Muscle of leg (tissue), 11 donors: Measurements from ENCODE around the gene KLHL21. TPM values are rescaled to one million over a fixed set of nuclear protein-coding genes. Genes with fewer than 3 reads are reported as not detected.
A peak's percentile ranks its signal among the peaks of the same experiment; 100 is the strongest.

Experiments
- DNase-seq: peaks from one replicate; pipeline ENCODE4 v3.0.0; 2013
- H3K27ac ChIP-seq: one replicate; pipeline ENCODE4 v1.5.1; 2013; ENCODE audit warnings: mild to moderate bottlenecking, low read length, control low read depth
- H3K27me3 ChIP-seq: one replicate; pipeline ENCODE4 v1.6.1; 2013; ENCODE audit warnings: low read length; ENCODE audit not compliant: control insufficient read depth, insufficient read depth
- H3K36me3 ChIP-seq: one replicate; pipeline ENCODE4 v1.6.1; 2013; ENCODE audit warnings: low read length; ENCODE audit not compliant: control insufficient read depth, insufficient read depth
- H3K4me1 ChIP-seq: one replicate; pipeline ENCODE4 v1.6.1; 2013; ENCODE audit warnings: low read length; ENCODE audit not compliant: control insufficient read depth, insufficient read depth
- H3K4me3 ChIP-seq: one replicate; pipeline ENCODE4 v1.5.1; 2013; ENCODE audit warnings: low read length, control low read depth
- H3K9me3 ChIP-seq: replicated peaks from 2 replicates; pipeline ENCODE4 v1.6.1; 2013; ENCODE audit warnings: low read depth, low read length; ENCODE audit not compliant: control insufficient read depth
- whole genome bisulfite sequencing: methylation state at CpG from one replicate; pipeline ENCODE4 v1.1.5; 2013; ENCODE audit warnings: missing lambda C conversion rate; ENCODE audit not compliant: insufficient coverage; 5-methylcytosine and 5-hydroxymethylcytosine counted together
- polyA plus RNA-seq, 8 donors: library from polyadenylated mRNA; unstranded; fragments of 120-200 nt; gene quantifications; one replicate each; pipeline versions ENCODE4 v1.2.1 to v1.2.3, GENCODE V29; 2013; ENCODE audit warnings: inconsistent platforms in 1 of 8, low replicate concordance in 1 of 8; ENCODE audit not compliant: insufficient read length in 8 of 8, insufficient read depth in 1 of 8
- total RNA-seq: library from RNA; stranded (reverse); fragments of 120-200 nt; gene quantifications from one replicate; pipeline ENCODE4 v1.2.4, GENCODE V29; 2013

The KLHL21 gene
- total and polyA plus RNA-seq, 9 donors: 27.7 to 49.3 (median 38.1) TPM

DNA sequence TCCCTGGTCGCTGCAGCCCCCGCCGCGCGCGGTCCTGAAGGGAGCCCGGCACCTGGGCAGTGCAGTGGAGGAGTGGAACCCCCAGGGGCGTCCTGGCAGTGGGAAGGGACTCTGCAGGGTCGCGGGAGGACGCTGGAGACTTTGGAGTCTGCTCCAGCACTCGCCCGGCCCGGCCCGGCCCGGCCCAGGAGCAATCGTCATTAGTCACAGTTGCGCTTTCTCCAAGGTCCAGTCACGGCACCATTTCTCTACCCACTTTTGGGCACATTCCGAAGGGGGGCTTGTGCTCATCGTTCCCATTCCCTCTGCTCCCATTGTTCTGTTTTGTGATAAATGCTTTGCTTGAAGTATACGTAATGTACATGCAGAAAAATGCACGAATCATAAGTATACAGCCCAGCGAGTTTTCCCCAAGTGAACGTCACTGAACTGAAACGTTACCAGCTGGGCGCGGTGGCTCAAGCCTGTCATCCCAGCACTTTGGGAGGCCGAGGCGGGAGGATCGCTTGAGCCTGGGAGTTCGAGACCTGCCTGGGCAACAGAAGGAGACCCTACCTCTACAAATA, 23.0 kb upstream of the KLHL21 start:
- peak; percentile 65 for DNase-seq

DNA sequence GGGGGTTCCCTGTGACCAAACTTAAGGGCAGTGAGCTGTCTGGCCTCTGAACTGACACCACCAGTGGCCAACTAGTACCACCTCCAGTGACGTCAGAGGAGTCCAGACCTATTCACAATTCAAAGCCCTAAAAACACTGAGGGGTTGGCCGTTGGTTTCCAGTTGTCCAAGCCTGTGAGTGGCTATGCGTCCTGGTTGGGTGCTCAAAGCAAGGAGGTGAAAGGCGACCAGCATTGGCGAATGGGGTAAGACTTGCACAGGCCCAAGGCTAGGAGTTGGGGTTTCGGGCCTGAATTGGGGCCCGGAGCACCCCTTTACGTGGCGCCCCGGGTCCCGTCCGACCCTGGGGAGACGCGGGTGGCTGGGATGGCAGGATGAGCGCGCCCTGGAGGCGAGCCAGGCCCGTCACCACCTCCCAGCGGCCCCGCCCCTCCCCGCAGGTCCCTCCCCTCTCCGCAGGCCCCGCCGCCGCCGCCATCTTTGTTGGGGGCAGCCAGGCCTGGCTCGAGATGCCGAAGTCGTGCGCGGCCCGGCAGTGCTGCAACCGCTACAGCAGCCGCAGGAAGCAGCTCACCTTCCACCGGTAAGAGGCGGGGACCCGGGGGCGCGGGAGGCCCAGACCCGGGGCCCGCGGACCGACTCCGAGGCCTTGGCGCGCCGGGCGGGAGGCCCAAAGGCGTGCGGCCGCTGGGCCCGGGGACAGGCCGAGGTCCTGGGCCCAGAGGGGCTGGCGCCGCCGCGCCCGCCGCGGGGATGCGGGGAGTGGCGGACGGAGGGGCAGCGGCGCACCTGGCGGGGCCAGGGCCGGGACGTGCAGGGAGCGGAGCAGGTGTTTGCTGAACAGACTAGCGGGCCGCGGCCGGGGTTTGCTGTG, 22.3 kb upstream of the KLHL21 start, which contains the start of gene THAP3:
Gene THAP3, plus strand, starts transcription at position 159 of the 874 bp plus-strand sequence. Its CDS starts 351 bp downstream, at position 510.
- DNase-seq: peak; percentile 91
- WGBS: 2% methylated on average over 71 of the region's 73 CpGs
- Histone ChIP-seq H3K4me3 (peak within 1 kb of the TSS; percentile 79), H3K9me3 (no peaks in the 10 kb centered on the region), H3K27ac (peak within 1 kb of the TSS; percentile 78), H3K4me1 (peaks cover 32% of the 10 kb centered on the region), H3K27me3 (no peaks in the 10 kb centered on the region), H3K36me3 (peaks cover 69% of the 10 kb centered on the region)

More for the DNA sequence above, 23.0 kb upstream of the KLHL21 start:
- peaks cover 32% of the 10 kb centered on the region for H3K4me1 ChIP-seq
- H3K36me3 ChIP-seq: peaks cover 69% of the 10 kb centered on the region
- peak overlapping the region; percentile 65 for H3K27ac ChIP-seq
- H3K9me3 ChIP-seq: no peaks in the 10 kb centered on the region
- H3K27me3 ChIP-seq: no peaks in the 10 kb centered on the region
- H3K4me3 ChIP-seq: peak overlapping the region; percentile 79
- 3% methylated on average over 19 of the region's 32 CpGs for WGBS

DNA sequence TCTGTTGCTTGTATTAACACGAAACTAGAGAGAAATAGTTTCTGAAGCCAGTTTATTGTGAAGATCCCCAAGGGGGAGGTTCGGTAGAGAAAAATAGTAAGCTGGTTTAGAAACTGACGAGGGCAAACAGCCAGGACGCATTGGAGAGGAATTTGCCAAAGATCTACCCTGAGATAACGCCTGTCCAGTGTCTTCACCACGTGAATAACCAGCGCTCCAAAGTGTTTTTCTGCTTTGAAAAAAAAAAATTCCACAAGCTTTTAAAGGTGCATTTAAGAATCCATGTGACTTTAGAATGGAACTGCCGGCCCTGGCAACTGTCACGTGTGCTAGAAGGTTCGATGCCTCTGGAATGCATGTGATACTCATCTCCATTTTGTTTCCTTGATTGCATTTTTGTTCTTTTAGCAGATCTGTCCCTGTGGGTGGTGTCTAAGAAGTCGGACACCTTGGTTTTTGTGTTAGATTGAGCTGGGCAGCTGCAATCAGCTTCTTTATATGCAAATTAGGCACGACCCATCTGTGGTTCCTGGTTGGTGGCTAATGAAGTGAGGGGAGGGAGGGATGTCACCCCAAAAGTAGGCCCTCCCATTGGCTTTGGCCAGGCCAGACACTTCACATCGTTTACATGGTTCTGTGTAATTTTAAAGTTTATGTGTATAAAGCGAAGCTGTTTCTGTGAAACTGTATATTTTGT, 20.7 kb upstream of the KLHL21 start:
- no peaks in the 10 kb centered on the region for H3K27me3 ChIP-seq
- H3K4me3 ChIP-seq: no peak overlapping the region
- H3K4me1 ChIP-seq: peaks cover 27% of the 10 kb centered on the region
- DNase-seq: no peak
- H3K36me3 ChIP-seq: peaks cover 64% of the 10 kb centered on the region
- WGBS: 70% methylated on average over 9 of the region's 14 CpGs
- no peaks in the 10 kb centered on the region for H3K9me3 ChIP-seq
- H3K27ac ChIP-seq: no peak overlapping the region

DNA sequence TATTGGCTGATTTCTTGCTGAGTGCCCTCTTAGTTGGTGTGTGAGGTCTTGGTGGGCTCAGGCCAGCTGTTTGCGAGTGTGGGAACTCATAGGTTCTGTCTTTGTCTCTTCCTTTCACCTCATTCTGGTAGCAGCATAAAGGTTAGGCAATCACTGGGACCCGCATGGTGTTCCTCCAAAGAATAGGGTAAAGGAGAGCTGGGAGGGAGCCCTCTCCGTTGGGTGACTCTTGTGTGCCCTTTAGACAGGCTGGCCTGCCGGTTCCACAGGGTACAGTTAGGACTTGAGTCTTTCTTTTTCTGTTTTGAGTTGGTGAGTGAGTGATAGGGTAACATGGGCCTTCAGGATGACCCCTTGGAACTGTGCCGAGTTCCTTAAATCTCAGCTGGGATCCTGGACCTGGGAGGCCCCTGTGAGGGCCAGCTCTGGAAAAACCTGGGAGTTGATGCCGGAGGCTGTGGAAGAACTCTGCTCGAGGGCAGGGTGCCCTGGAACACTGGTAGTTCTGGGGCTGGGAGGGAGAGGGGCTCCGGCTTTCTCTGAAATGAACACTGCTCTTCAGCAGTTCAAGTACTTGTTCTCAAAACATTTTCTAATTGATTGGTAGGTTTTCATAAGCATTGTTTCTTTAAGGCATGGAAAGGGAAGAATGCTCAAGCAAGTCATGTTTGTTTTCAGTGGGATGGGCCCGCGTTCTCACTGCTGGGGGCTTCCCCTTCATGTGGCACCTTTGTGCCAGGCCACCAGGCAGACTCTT, 19.9 kb upstream of the KLHL21 start:
- Histone ChIP-seq H3K4me1 (peaks cover 18% of the 10 kb centered on the region), H3K9me3 (no peaks in the 10 kb centered on the region), H3K4me3 (no peak overlapping the region), H3K27ac (no peak overlapping the region), H3K36me3 (peaks cover 70% of the 10 kb centered on the region), H3K27me3 (no peaks in the 10 kb centered on the region)
- DNase-seq: no peak
- WGBS: 81% methylated on average over 7 of the region's 10 CpGs

DNA sequence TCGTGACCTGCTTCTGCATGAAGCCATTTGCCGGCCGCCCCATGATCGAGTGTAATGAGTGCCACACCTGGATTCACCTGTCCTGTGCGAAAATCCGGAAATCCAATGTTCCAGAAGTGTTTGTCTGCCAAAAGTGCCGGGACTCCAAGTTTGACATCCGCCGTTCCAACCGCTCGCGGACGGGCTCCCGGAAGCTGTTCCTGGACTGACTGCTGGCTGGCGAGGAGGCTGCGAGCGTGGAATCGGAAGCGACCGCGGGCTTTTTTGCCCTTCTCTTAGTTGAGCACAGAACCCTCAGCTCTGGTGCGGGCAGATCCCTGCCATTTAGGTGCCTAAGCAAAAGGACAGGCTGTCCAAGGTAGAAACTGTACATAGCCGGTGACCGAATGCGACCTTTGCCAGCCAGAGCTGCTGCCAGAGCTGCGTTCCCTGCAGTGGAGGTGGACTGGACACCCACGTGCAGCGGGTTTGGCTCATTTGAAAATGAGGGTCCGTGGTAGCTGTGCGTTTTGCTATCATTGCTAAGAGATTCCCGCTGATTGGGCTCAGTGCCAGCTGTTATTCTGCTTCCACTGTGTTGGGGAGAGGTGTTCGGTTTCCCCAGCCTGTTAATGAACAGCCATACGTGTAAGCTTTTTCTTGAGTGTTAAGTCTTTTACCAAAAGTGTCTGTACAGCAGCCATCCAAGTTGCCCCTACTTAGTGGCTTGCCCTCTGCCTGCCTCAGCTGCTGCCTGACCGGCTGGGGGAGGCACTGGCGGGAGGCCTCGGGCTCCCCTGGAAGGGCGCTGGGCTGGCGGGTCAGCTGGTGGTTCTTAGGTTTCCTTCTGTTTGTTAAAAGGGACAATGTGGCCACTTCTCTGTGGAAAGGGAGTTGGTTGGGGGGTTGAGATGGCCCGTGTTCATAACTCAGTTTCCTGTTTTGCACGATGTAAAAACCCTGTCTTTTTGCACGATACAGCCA, 19.0 kb upstream of the KLHL21 start:
- no peak overlapping the region for H3K27ac ChIP-seq
- no peak overlapping the region for H3K4me3 ChIP-seq
- H3K9me3 ChIP-seq: no peaks in the 10 kb centered on the region
- WGBS: 91% methylated on average over 37 of the region's 41 CpGs
- peaks cover 14% of the 10 kb centered on the region for H3K4me1 ChIP-seq
- DNase-seq: no peak
- peaks cover 64% of the 10 kb centered on the region for H3K36me3 ChIP-seq
- no peaks in the 10 kb centered on the region for H3K27me3 ChIP-seq

DNA sequence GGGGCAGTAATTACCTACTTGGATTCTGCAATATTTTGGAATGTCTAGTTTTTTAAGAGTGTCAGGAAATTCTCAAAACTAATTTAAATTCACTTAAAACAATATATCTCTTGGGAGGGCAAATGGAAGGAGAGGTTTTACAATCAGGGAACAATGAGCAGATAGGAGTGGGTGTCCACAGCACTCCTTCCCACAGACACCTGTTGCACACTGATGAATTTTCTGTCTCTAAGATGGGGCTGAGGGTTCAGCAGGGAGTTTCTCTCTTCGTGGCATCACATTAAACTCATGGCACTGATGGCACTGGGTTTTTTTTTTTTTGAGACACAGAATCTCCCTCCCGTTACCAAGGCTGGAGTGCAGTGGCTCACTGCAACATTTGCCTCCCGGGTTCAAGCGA, 16.4 kb upstream of the KLHL21 start:
- no peak for DNase-seq
- Histone ChIP-seq H3K27ac (no peak overlapping the region), H3K9me3 (no peaks in the 10 kb centered on the region), H3K27me3 (no peaks in the 10 kb centered on the region), H3K36me3 (peaks cover 60% of the 10 kb centered on the region), H3K4me1 (peaks cover 5% of the 10 kb centered on the region), H3K4me3 (no peak overlapping the region)
- no CpG with 5 or more reads among the region's 4 CpGs for WGBS

DNA sequence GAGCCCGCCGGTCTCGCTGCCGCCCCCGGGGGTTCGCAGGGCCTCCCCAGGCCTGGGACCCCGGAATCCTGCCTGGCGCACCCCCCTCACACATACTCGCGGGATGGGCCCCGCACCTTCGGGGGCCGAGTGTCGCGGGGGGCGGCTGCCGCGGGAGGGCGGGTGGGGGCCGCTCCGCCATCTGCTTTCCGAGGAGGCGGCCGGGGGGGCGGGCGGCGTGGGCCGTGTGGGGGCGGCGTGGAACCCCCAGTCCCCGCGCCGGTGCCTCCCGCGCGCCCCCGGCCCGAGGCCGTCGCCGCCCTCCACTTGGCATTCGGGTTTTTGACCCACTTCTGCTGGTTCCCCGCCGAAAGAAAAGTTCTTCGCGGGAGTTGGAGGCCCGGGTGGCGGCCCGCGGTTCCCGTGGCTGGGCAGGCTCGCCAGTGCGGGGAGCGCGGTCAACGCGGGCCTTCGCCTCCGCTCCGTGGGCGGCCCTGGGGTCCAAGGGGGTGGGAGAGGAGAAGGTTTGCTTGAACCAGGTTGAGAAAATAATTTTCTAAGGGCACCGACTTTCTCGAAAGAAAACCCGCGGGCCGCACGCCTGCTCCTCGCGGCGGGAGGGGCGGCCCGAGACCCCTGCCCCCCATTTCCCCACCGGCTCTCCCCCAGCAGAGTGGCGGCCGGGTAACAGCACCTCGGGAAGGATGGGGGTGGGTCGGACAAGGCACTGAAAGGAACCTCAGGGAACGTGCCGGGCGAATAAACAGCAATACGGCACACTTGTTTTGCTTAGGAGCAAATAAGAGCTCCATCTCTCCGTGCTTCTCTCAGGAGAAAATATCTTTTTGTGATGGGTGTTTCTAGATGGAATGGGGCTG, 12.5 kb upstream of the KLHL21 start:
- peaks cover 10% of the 10 kb centered on the region for H3K4me1 ChIP-seq
- no peaks in the 10 kb centered on the region for H3K9me3 ChIP-seq
- WGBS: under 1% methylated on average over 69 of the region's 82 CpGs

DNA sequence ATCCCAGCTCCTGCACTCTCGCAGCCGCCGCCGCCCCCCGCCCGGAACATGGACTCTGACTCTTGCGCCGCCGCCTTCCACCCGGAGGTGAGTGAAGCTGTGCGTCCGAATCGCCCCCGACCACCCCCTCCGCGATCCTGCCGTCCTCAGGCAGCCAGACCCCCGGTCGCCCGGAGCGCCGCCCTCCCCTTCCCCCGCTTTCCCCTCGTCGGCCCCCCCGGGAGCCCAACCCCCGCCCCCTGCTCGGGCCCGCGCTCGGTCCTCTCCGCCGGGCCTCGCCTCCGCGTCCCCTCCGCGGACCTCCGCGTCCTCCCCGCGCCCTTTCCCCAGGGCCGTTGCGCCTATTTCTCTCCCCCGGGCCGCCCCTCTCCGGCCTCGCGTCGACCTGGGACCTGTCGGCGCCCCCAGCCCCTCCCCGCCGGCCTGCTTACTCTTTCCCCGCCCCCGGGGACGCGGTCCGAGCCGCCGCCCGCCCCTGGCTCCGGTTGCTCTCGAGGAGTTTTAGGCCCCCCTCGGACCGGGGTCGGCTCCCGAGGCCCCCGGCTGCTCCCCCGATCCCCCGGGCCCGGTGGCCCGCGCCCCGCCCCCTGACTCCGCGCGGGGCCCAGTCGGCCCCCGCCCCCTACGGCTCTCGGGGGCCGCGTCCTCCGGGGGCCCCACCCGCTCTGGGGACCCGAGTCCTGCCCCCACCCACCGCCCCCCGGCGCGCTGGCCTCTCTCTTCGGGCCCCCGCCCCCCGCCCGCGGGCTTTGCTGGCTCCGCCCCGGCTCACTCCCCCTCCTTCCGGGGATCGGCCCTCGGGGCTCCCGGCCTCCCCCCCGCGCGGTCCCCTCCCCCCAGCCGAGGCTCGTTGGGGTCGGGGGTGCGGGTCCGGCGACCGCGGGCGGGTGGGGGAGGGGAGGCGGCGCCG, 11.6 kb upstream of the KLHL21 start:
- peak overlapping the region; percentile 74 for H3K4me3 ChIP-seq
- peaks cover 16% of the 10 kb centered on the region for H3K36me3 ChIP-seq
- no peaks in the 10 kb centered on the region for H3K9me3 ChIP-seq
- H3K27me3 ChIP-seq: no peaks in the 10 kb centered on the region
- peak overlapping the region; percentile 75 for H3K27ac ChIP-seq
- DNase-seq: peak; percentile 75
- WGBS: under 1% methylated on average over 61 of the region's 117 CpGs
- peaks cover 11% of the 10 kb centered on the region for H3K4me1 ChIP-seq

More for the DNA sequence above, 12.5 kb upstream of the KLHL21 start:
- Histone ChIP-seq H3K27me3 (no peaks in the 10 kb centered on the region), H3K36me3 (peaks cover 25% of the 10 kb centered on the region), H3K27ac (peak overlapping the region; percentile 62), H3K4me3 (peak overlapping the region; percentile 74)
- no peak for DNase-seq
